Lower leg skin (tissue), 3 donors: Measurements from ENCODE around the gene EHD4.

Experiments used
- CTCF ChIP-seq, 3 donors: fragments of 450-650 bp; IDR thresholded peaks; one replicate each; pipeline ENCODE4 v1.5.1; 2016; ENCODE audit warnings: antibody characterized with exemption in 3 of 3, mild to moderate bottlenecking in 3 of 3, moderate library complexity in 2 of 3
- POLR2A ChIP-seq, 2 donors: fragments of 450-650 bp; IDR thresholded peaks; one replicate each; pipeline ENCODE4 v1.6.1; 2016 to 2017; ENCODE audit warnings: antibody characterized with exemption in 2 of 2, mild to moderate bottlenecking in 1 of 2, moderate library complexity in 1 of 2

- TF ChIP-seq CTCF (IDR thresholded peaks at IDR 0.05) (no peak), POLR2A (IDR thresholded peaks at IDR 0.05) (no peak)
These were observed 9.2 kb upstream of the EHD4 start for GRCh38 chr15:41981371-41982132.
